NCI-H2227 (cell line): ENCODE measurements around the gene TCTN1.

ENCODE experiments used
- DNase-seq: peaks from one replicate; lab custom pipeline; 2025; ENCODE audit not compliant: unreplicated experiment; lab: John Stamatoyannopoulos, UW

Gene TCTN1

DNA sequence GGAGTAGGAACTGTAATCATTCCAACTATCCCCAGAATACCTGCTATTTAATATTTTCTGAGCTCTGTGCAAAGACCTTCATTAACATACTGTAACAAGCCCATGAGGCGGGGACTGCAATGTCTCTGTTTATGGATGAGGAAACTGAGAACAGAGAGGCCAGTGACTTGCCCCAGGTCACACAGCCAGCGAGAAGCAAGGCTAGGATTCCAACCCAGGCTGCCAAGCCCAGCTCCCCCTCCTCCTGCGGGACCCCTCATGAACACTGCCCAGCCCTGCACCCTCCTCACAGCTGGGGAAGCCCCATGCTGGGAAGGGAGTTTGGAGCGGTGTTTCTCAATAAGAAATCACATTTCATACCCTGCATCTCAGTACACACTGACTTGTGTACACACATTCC is 64.1 kb downstream of the TCTN1 start:
- no peak for DNase-seq

DNA sequence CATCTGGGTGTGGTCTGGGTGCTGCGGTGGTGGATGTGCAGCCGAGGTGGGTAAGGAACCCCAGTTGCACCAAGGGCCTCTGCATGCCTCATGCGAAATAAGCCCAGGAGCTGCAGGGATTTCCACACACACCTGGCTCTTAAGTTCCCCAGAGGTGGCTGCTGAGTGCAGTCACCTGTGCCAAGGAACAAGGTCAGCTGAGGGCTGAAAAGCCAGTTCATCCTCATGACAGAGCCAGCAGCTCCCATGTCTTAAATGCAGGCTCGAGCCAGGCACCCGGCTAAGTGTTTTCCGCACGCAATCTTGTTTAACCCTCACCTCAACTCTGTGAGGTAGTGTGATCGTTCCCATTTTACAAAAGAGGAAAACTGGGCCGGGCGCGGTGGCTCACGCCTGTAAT is 65.3 kb downstream of the TCTN1 start:
- no peak for DNase-seq

DNA sequence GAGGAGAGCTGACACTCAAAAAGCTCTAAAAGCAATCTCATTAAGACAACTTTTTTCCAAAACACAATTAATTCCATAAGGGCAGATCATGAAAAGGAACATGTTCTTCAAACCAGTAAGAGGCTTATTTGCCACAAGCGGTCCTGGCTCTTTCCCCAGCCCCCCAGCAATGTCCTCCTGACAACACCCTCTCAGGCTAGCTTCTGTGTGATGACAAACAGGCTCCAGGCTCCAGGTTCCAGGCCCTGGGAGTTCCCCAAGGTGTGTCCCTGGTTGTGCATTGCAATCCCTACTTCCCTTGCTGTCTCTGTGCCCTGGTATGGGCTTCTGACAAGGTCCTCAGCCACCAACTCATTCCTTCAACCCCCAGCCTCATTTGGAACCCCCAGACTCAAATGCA is 66.1 kb downstream of the TCTN1 start:
- DNase-seq, result no peak

DNA sequence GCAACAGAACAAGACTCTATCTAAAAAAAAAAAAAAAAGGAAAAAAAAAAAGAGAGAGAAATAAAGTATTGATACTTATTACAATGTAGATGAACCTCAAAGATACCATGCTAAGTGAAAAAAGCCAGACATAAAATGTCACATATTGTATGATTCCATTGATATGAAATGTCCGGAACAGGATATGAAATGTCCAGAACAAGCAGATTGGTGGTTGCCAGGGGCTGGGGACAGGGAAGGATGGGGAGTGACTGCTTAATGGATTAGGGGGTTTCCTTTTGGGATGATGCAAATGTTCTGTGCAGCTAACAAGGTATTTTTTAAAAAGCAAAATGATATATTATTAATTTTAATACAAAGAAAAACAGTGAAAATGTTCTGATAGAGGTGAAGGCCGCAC is 70.0 kb downstream of the TCTN1 start:
- DNase-seq, result no peak

DNA sequence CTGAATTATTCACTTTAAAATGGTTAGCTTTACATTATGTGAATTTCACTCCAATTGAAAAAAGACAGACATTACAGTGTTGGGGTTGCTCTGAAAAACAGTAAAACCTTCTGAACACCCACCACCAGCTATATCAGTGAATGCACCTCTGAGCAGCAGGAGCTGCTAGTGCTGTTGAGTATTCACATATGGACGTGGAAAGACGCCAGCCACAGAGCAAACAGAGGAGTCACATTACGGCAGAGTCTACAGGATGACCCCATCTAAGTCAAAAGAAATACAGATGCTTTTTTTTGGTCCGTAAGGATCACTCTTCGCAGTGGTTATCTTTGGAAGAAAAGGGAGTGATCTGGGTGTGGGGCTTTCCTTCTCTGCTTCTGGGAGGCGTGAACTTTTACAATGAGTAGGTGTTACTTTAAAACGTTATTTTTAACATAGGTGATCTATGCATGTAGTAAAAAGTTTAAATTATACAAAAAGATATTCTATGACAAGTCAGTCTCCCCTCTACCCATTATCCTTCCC is 70.4 kb downstream of the TCTN1 start:
- no peak for DNase-seq

DNA sequence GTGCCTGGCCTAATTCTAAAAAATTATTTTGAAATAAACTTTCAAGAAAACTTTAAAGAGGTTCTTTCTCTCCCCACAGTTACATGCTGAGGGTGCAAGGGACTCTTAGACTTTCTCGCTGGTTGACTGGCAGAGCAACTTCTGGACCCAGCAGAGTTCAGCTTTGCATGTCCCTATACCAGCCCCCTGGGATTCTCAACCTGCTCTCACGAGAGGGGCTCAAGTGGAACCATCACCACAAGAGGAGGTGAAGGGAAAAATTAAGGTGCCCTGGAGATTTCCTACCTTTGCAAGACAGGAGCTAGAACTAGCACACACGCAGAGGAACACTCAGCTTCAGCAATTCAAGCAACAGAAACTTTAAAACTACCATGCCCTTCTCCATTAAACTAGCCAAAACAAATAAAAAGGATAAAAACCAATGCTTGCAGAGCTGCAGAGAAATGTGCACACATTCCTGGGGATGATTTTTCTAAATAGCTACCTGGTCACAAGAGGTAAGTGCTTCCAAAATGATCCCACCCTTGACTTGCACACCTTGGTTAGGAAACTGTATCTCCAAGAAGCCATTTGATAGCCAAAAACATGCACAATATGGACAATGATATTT is 72.5 kb downstream of the TCTN1 start:
- no peak for DNase-seq

DNA sequence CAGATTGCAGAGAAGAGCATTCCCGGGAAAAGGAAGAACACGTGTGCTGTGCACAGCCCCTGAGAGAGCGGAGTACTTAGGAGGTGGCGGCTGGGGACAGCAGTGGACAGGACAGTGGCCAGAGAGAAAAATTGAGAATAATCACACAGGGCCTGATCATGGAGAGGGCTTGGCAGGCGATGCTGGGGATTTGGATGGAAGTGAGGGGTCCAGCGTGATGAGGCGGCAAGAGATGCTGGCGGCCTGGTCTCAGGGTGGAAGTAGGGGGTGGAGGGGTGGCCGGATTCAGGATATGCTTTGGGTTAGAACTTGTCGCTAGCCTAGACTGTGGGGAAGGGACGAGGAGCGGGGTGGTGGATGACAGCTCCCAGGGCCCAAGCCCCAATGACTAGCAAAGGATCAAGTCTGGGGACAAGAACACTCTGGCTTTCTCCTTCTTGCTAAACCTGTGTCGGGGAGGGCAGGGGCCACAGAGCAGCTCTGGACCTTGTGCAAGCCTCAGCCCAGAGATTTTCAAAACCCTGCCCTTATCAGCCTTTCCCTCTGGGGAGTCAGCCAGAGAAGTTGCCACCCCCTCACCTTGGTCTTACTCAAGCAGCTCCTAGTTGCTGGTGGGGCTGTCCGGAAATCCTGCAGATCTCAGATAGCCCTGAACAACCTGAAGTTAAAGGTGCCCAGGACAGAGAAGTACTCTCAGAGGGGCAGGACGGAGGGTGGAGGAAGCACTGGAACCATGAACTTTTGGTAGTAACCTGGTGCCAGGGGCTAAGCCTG is 73.7 kb downstream of the TCTN1 start:
- no peak for DNase-seq

DNA sequence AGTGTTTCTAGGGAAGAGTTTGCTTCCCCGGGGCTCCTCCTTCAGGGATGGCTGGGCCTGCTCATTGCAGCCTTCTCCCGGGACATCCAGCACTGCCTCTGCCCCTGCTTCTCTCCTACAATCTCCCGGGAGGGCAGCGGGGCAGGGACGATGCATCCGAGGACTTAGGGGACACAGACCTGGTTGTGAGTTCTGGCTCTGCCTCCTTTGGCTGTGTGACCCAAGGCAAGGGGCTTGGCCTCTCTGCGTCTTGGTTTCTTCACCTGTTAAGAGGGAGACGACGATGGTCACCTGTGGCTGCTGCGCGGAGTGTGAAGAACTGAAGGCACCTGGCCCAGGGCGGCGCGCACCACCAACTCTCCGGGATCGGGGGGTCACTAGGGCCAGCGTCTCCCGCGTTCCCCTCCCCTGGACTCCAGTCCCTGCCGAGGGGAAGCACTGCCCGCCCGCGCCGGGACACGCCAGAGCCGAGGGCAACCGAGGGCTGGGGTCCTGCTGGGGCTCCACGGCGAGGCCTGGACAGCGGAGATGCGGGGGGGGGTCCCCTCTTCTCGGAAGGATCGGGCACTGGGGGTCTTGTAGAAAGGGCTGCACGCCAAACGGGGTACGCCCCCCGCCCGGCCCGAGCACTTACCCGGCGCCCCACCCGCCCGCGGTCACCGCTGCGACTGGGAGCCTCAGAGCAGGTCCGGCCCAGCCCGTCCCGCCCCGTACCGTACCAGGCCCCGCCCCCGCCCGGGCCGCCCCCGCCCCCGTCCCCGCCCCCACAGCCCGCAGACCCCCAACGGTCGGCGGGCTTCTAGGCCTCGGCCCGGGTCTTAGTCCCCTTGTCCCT is 74.7 kb downstream of the TCTN1 start, which contains the start of gene HVCN1:
HVCN1 (minus strand) TSS at position 670 of the 835 bp plus-strand sequence. CDS start 5,870 bp downstream, outside the sequence.
- DNase-seq, result no peak

DNA sequence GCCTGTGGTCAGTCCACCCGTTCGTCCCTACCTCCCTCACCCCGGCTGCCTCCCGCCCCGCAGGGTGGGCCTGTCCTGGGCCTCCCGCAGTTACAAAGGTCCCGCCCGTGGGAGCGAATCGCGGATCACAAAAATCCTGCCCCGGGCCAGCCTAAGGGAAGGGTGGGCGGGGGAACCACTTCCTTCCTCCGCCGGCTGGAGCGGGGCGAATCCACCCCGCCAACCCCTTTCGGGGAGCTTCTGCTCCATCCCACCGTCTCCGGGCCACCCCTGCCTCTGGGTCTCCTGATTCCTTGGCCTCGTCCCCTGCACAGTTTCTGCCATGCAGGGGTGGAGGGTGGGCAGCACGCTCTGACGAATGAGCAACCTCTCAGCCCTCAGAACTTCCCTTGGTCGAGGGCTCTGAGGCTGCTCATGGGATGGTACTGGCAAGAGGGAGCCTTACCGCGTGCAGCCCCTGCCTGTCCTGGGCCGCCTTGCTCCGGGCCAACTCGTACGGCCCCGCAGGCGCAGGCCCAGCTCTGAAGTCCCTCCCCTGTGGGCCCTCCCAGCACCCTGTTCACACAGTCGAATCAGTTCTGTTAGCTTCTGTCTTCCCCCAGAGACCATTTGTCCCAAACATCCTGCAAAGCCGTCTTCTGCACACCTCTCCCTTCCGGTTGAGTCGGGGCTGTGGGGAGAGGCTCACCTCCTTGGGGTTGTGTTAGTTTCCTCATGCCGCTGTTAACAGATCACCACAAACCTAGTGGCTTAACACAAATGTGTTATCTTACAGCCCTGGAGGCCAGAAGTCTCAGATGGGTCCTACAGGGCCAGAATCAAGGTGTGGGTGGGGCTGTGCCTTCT is 75.6 kb downstream of the TCTN1 start:
- no peak for DNase-seq

DNA sequence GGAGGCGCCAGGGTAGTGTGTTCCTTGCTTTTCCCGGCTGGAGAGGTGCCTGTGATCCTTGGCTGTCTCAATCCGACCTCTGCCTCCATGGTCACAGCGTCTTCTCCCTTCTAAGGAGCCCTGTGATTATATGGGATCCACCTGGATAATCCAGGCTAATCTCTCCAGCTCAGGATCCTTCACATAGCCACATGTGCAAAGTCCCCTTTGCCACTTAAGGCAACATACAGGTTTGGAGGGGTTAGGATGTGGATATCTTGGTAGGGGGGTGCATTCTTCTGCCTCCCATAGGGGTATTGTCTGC is 76.2 kb downstream of the TCTN1 start:
- DNase-seq, result no peak

DNA sequence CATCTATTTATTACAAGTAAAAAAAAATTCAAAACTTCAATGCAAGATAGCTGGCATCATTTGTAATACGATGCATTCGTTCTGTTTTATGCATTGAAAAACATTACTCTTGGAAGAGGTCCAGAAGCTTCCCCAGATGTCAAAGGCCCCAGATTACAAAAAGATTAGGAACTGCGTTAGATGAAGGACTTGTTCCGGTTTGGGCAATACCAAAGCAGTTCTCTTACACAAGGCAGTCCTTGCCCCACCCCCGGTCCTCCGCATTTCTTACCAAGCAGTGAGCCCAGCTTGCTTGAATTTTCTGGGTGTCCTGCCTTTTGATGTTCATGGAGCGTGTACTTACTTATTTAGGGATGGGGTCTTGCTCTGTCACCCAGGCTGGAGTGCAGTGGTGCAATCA is 79.8 kb downstream of the TCTN1 start:
- DNase-seq, result no peak

DNA sequence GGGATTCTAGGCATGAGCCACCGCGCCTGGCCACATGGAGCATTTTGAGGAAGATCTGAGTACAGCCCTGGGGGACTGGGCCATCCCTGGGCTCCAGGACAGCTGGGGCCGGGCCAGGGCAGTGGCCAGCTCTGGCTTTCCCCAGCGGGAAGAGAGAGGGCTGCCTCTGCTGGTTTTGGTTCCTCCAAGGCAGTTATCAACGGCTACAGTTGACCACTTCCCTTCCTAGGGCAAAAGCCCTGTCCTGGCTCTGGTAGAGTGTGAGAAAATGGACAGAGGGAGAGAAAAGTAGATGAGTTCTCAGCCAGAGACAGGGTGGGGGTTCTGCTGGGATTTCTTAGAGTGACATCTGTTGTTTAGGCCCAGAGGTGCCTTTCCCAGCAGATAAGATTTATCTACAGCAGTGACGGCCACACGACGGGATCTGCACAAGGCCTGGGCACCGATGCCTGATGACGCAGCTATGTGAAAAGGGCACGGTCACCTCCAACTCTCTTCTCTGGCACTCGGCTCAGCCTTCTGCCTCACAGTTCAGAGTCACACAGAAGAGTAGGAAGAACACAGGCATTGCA is 80.5 kb downstream of the TCTN1 start:
- no peak for DNase-seq

DNA sequence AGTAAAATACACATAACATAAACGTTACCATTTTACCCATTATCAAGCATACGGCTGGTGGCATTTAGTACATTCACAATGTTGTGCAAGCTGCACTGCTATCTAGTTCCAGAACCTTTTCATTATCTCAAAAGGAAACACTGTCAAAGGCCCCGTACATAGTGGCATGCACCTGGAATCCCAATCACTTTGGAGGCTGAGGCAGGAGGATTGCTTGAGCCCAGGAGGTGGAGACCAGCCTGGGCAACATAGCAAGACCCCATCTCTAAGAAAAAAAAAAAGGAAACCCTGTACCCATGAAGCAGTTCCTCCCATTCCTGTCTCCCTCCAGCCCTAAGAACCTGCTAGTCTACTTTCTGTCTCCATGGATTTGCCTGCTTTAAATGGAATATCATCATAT is 82.4 kb downstream of the TCTN1 start:
- DNase-seq, result no peak

DNA sequence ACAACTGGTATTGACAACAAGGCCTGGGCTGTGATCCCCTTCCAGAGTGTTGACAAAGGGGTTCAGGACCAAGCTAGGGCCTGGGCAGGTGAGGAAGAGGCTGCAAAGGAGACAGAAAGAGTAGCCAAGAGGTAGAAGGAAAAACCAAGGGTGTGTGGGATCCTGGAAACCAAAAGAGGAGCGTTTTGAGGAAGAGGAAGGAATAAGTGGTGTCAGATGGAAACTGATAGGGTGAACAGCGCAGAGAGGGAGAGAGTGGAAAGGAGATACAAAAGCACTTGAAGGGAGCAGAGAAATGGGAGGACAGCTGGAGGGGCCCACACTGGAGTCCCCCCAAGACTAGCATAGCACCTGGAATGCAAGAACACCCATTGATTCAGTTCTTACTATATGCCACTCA is 83.3 kb downstream of the TCTN1 start:
- DNase-seq, result no peak

DNA sequence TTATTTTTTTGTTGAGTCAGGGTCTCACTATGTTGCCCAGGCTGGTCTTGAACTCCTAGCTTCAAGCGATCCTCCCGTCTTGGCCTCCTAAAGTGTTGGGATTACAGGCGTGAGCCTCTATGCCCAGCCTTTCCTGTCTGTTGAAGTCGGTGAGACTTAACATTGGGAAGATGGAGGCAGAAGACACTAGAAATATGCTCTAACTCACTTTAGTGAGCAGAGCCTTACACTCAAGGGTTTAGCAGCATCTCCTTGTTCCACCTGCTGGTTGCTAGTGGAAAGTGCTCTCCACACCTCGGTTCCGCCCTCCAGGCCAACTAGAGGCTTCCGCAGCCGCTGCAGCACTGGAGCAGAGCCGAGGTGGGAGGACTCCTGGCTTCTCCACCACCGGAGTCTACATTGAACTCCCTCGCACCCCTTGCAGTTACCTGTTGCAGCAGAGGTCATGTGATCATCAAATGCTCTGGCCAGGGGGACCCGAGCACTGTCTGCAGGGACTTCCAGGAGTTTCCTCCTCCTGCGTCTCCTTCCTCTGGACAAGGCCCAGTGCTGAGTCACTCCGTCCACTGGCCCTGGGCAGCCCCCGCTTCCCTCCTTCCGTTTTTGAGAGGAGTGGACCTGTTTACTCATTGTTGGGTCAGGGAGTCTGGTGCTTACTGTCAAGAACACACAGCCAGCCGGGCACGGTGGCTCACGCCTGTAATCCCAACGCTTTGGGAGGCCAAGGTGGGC is 84.4 kb downstream of the TCTN1 start:
- peak; percentile 53 for DNase-seq
